ENCODE measurements around the gene LCN15. TPM values are rescaled to one million over a fixed set of nuclear protein-coding genes. Genes with fewer than 3 reads are reported as not detected.

Gene LCN15
- total RNA-seq: not detected in 2 replicates

DNA sequence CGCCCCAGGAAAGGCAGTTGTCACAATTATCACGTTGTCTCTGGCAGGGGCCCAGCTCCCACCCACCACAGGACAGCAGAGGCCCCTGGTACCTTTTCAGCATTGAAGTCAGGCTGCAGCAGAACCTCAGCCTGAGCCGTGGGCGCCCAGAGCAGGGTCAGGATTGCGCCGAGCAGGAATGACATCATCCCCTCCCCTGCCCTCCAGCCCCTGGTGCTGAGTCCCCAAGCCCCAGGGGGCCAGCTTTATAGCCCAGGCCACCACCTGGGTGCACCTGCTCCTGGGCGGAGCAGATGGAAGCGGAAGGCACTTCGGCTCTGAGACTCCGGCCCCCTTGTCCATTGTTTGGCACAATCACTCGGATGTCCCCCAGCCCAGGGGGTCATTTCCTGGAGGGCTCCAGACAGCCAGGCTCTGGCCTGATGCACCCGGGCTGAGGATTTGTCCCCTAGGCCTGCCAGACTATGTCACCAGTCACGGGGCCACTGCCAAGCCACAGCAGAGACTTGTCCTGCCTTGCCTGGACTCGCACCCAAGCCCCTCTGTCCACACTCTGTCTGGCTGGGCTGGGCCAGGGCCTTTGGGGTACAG, at the start of gene LCN15:
LCN15 (minus strand) TSS at position 218 of the 591 bp plus-strand sequence; CDS start at position 188, 30 bp downstream.

GRCh38 chr9:136807281-136808074, 43.2 kb upstream of the LCN15 start, which contains the start of gene RABL6:
RABL6 (plus strand) TSS chr9:136807948; CDS start chr9:136808197, 249 bp downstream.

DNA sequence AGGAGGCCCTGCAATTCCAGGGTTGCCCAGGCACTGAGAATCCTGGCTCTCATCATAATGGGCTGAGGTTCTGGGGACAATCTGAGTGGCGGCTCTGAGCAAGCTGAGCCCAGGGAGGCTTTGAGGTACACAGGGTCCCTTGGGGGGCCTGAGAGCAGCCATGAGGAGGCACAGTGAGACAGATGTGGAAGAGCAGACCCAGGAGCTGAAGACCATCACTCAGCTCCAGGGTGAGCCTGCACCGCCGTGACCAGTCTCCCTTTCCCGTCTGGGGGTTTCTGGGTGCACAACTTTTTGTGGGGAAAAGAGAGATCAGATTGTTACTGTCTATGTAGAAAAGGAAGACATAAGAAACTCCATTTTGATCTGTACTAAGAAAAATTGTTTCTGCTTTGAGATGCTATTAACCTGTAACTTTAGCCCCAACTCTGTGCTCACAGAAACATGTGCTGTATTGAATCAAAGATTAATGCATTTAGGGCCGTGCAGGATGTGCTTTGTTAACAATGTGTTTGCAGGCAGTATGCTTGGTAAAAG, 32.0 kb upstream of the LCN15 start, which contains the start of gene CCDC183:
CCDC183 (plus strand) TSS at position 101 of the 537 bp plus-strand sequence; CDS start at position 161, 60 bp downstream.

GRCh38 chr9:136790640-136791515, 26.6 kb upstream of the LCN15 start, which contains the start of gene TMEM141:
TMEM141 (plus strand) TSS chr9:136791344; CDS start chr9:136791371, 27 bp downstream.

GRCh38 chr9:136748201-136748600, 16.1 kb downstream of the LCN15 start, which contains the start of gene LCN6:
LCN6 (minus strand) TSS chr9:136748525; CDS start chr9:136748483, 42 bp downstream.

DNA sequence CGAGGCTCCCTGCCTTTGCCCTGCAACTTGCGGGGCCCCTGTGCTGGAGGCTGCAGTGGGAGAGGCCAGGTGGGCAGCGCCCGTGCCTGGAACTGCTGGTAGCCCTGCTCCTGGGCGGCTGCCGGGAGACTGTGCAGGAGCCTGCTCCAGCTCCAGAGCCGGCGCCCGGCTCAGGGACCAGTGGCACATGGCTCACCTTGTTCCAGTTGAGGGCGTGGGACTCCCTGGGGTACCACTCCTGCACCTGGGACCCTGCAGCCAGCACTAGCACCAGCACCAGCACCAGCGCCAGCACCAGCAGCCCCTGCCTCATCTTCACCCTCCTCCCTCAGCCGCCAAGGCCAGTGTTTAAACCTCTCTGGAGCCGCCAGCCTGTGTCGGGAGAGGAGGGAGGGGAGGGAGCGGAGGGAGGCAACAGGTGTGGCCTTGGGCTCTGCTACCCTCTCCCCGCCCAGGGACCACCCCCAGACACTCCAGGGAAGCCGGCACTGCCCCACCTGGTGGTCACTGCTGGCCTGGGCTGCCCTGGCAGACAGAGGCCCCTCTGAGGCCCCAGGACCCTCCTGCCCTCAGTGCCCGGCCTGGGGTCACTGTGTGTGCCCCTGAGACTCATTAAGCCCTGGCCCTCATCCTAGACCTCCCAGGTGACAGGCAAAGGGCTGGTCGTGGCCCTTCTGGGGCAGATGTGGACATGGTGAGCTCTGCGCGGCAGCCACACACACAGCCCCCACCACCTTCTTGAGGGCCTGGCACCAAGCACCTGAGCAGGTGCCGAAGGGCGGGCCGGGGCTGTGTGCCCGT, 21.5 kb downstream of the LCN15 start, which contains the start of gene LCN10:
LCN10 (minus strand) TSS at position 350 of the 801 bp plus-strand sequence; CDS start at position 313, 37 bp downstream.

GRCh38 chr9:136711751-136712689, 52.3 kb downstream of the LCN15 start, which contains the start of gene DIPK1B:
DIPK1B (plus strand) TSS chr9:136712572; CDS start chr9:136712666, 94 bp downstream.

Other genes with a start within 250 kb of the LCN15 start
- 109 and 129 TPM in 2 replicates for gene NOTCH1, start 218.5 kb downstream of the LCN15 start, total RNA-seq
- 318 and 599 TPM in 2 replicates for gene EGFL7, start 101.6 kb downstream of the LCN15 start, total RNA-seq
- gene AGPAT2, start 77.1 kb downstream of the LCN15 start, total RNA-seq: 31.4 and 36.0 TPM in 2 replicates
- 100 and 125 TPM in 2 replicates for gene DIPK1B, start 51.9 kb downstream of the LCN15 start, total RNA-seq
- gene LCN10, start 21.6 kb downstream of the LCN15 start, total RNA-seq: not detected in 2 replicates
- gene LCN6, start 16.0 kb downstream of the LCN15 start, total RNA-seq: not detected in 2 replicates
- gene LCN8, start 6.3 kb downstream of the LCN15 start, total RNA-seq: not detected in 2 replicates
- 73.7 and 78.5 TPM in 2 replicates for gene TMEM141, start 26.8 kb upstream of the LCN15 start, total RNA-seq
- gene CCDC183, start 31.8 kb upstream of the LCN15 start, total RNA-seq: under 0.01 and 1.1 TPM in 2 replicates
- 73.3 and 80.5 TPM in 2 replicates for gene RABL6, start 43.4 kb upstream of the LCN15 start, total RNA-seq
- 0.45 and 2.2 TPM in 2 replicates for gene AJM1, start 78.0 kb upstream of the LCN15 start, total RNA-seq
- gene PHPT1, start 84.9 kb upstream of the LCN15 start, total RNA-seq: 189 and 196 TPM in 2 replicates
- 0.81 and 4.9 TPM in 2 replicates for gene MAMDC4, start 87.8 kb upstream of the LCN15 start, total RNA-seq
- 442 and 468 TPM in 2 replicates for gene EDF1, start 101.8 kb upstream of the LCN15 start, total RNA-seq
- 11.6 and 16.9 TPM in 2 replicates for gene TRAF2, start 122.0 kb upstream of the LCN15 start, total RNA-seq
- 154 and 194 TPM in 2 replicates for gene FBXW5, start 180.2 kb upstream of the LCN15 start, total RNA-seq
- 0.19 and 0.72 TPM in 2 replicates for gene C8G, start 180.7 kb upstream of the LCN15 start, total RNA-seq
- gene LCN12, start 187.8 kb upstream of the LCN15 start, total RNA-seq: 0.09 TPM in 1 of 2 replicates, not detected in the other
- gene PTGDS, start 213.0 kb upstream of the LCN15 start, total RNA-seq: 0.56 TPM in 1 of 2 replicates, not detected in the other
- gene LCNL1, start 218.5 kb upstream of the LCN15 start, total RNA-seq: 0.19 TPM in 1 of 2 replicates, not detected in the other
- gene PAXX, start 227.9 kb upstream of the LCN15 start, total RNA-seq: 14.8 and 18.4 TPM in 2 replicates
- 0.90 and 7.6 TPM in 2 replicates for gene CLIC3, start 232.1 kb upstream of the LCN15 start, total RNA-seq